Endothelial cell (in vitro differentiated cells): Measurements from ENCODE around the gene FAM83C. TPM values are rescaled to one million over a fixed set of nuclear protein-coding genes. Genes with fewer than 3 reads are reported as not detected.
A peak's percentile ranks its signal among the peaks of the same experiment; 100 is the strongest.

ENCODE experiments used
- DNase-seq: peaks from one replicate; pipeline ENCODE4 v3.0.0; 2021; ENCODE audit warnings: low spot score
- H3K27ac Mint-ChIP-seq: one replicate; pipeline ENCODE4 v1.8.0; 2021; ENCODE audit warnings: mixed read lengths, inconsistent platforms; ENCODE audit not compliant: unreplicated experiment
- H3K27me3 Mint-ChIP-seq: one replicate; pipeline ENCODE4 v1.8.0; 2021; ENCODE audit warnings: mild to moderate bottlenecking, moderate library complexity, mixed read lengths, inconsistent platforms; ENCODE audit not compliant: unreplicated experiment
- H3K36me3 Mint-ChIP-seq: one replicate; pipeline ENCODE4 v1.8.0; 2021; ENCODE audit warnings: mild to moderate bottlenecking, low read depth, mixed read lengths, inconsistent platforms; ENCODE audit not compliant: unreplicated experiment
- H3K4me1 Mint-ChIP-seq: one replicate; pipeline ENCODE4 v1.8.0; 2021; ENCODE audit warnings: mild to moderate bottlenecking, mixed read lengths, inconsistent platforms; ENCODE audit not compliant: unreplicated experiment
- H3K4me3 Mint-ChIP-seq: one replicate; pipeline ENCODE4 v1.8.0; 2021; ENCODE audit warnings: mild to moderate bottlenecking, mixed read lengths, inconsistent platforms; ENCODE audit not compliant: unreplicated experiment
- H3K9me3 Mint-ChIP-seq: one replicate; pipeline ENCODE4 v1.8.0; 2021; ENCODE audit warnings: mixed read lengths, inconsistent platforms; ENCODE audit not compliant: unreplicated experiment
- CTCF ChIP-seq: fragments of 200-600 bp; sonication (generic); IDR thresholded peaks from one replicate; pipeline ENCODE4 v1.5.0; 2021; ENCODE audit warnings: antibody characterized with exemption; ENCODE audit not compliant: unreplicated experiment
- total RNA-seq: library from RNA; stranded (reverse); fragmentation: NEBNext Ultra II Directional; extraction: Animal tissue kit (Norgen Biotek cat#: 25700); gene quantifications from one replicate; pipeline ENCODE4 v1.2.1, GENCODE V29; 2021; ENCODE audit not compliant: unreplicated experiment

The FAM83C gene
- total RNA-seq, 1 donor from 2014 or later, result not detected

GRCh38 chr20:35279533-35280174 is 12.6 kb downstream of the FAM83C start:
- Mint-ChIP-seq H3K27me3 (peaks cover 33% of the 10 kb centered on the region), H3K4me1 (peaks cover 14% of the 10 kb centered on the region), H3K27ac (no peak overlapping the region), H3K4me3 (peak overlapping the region; percentile 39), H3K9me3 (no peaks in the 10 kb centered on the region), H3K36me3 (peaks cover 31% of the 10 kb centered on the region)
- DNase-seq, result no peak
- TF ChIP-seq CTCF, result no peak

- Mint-ChIP-seq H3K36me3 (peaks cover 31% of the 10 kb centered on the region), H3K9me3 (no peaks in the 10 kb centered on the region), H3K4me3 (no peak overlapping the region), H3K27ac (no peak overlapping the region), H3K27me3 (peaks cover 33% of the 10 kb centered on the region), H3K4me1 (peaks cover 14% of the 10 kb centered on the region)
- TF ChIP-seq CTCF, result no peak
- no peak for DNase-seq
Observed at GRCh38 chr20:35279040-35279439, 13.2 kb downstream of the FAM83C start.

GRCh38 chr20:35277531-35278395 is 14.5 kb downstream of the FAM83C start, which contains the start of gene MMP24OS:
Gene MMP24OS, minus strand, starts transcription at chr20:35278122. Its CDS starts 193 bp downstream, at chr20:35277929.
- TF ChIP-seq CTCF, result no peak
- Mint-ChIP-seq H3K36me3 (peaks cover 38% of the 10 kb centered on the region), H3K9me3 (no peaks in the 10 kb centered on the region), H3K27ac (peak within 1 kb of the TSS; percentile 98), H3K27me3 (peaks cover 29% of the 10 kb centered on the region), H3K4me3 (peak within 1 kb of the TSS; percentile 96), H3K4me1 (peaks cover 6% of the 10 kb centered on the region)
- peak; percentile 87 for DNase-seq

DNA sequence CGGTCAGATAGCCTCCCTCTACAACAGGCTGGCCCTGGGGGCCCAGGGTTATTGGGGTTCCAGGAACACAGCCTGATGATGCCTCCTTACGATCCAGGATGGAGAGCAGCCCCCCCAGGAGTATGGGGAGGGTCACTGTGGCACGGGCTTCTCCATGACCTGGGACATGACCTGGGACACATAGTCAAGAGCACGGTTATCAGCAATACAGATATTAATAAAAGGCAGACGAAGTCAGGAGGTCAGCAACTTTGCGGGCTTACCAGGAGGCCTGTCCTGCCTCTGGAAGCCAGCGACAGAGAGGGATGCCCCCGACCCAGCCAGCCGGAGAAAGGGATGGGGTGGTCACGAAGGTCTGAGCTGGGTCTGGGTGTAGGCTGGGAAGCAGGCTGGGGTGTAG is 15.1 kb downstream of the FAM83C start:
- Mint-ChIP-seq H3K36me3 (peaks cover 35% of the 10 kb centered on the region), H3K9me3 (no peaks in the 10 kb centered on the region), H3K27ac (peak overlapping the region; percentile 98), H3K4me1 (peaks cover 6% of the 10 kb centered on the region), H3K27me3 (peaks cover 31% of the 10 kb centered on the region), H3K4me3 (peak overlapping the region; percentile 96)
- DNase-seq, result no peak
- TF ChIP-seq CTCF, result no peak

DNA sequence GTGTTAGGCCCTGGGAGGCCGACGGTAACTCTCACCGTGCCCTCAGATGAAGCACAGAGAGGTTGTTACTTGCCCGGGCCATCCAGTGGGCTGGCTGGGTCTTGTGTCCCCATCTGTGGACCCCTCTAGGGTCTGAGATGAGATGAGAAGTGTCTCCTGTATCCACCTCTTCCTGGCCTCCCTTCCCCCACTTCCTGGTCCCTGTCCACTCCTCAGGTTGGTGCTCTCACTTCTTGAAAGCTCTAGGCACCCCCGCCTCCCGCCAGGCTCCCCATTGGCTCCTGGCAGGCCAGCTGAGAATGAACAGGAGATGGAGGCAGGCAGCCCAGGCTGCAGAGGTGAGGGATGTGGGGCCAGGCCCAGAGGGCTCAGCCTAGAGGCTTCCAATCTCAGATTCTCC is 15.8 kb downstream of the FAM83C start:
- peaks cover 6% of the 10 kb centered on the region for H3K4me1 Mint-ChIP-seq
- peaks cover 29% of the 10 kb centered on the region for H3K27me3 Mint-ChIP-seq
- H3K27ac Mint-ChIP-seq, result no peak overlapping the region
- TF ChIP-seq CTCF, result no peak
- H3K36me3 Mint-ChIP-seq, result peaks cover 34% of the 10 kb centered on the region
- no peaks in the 10 kb centered on the region for H3K9me3 Mint-ChIP-seq
- no peak for DNase-seq
- peak overlapping the region; percentile 96 for H3K4me3 Mint-ChIP-seq
